ENCODE data around the gene ATP11B. TPM values are rescaled to one million over a fixed set of nuclear protein-coding genes. Genes with fewer than 3 reads are reported as not detected.

Gene ATP11B
- total and polyA plus RNA-seq, 9 of the 15 experiments (the other 6 are each of a cell fraction or from before 2014, with no cell fraction given) = 11.9 to 68.7 (median 41.8) TPM

GRCh38 chr3:182879031-182879611 lies 85.8 kb downstream of the ATP11B start (continued):
- TF ChIP-seq NCOA4 (IDR thresholded peaks at IDR 0.05; ENCODE audit: partially characterized antibody) = no peak
- TF ChIP-seq ZNF436 (CRISPR knock-in tag; IDR thresholded peaks at IDR 0.05) = no peak
- no peak for TF ChIP-seq HLTF (IDR thresholded peaks at IDR 0.05)

- no peak overlapping the region for H3K27ac ChIP-seq (ENCODE audit: extremely low read depth, low read depth, low read length)
- H2AFZ ChIP-seq (ENCODE audit: low read depth, low read length) = no peak overlapping the region
- FAIRE-seq (no peak), DNase-seq (ENCODE audit: extremely low read depth in 1 of 4, low spot score in 3 of 4) (no peak), ATAC-seq (no peak)
- no peaks in the 10 kb centered on the region for H4K20me1 ChIP-seq (replicated peaks; ENCODE audit: control insufficient read depth, insufficient read depth, low read length)
- BruUV-seq (replicated peaks) = TSS peak; percentile 9
- H3K4me3 ChIP-seq = no peak overlapping the region
- no peaks in the 10 kb centered on the region for H3K4me1 ChIP-seq (replicated peaks in 1 of 2; ENCODE audit: control insufficient read depth in 2 of 2, insufficient read depth in 2 of 2, low read length in 2 of 2)
- no peaks in the 10 kb centered on the region for H3K79me2 ChIP-seq (ENCODE audit: control insufficient read depth, insufficient read depth, low read length)
- intact Hi-C loops (cut with micrococcal nuclease) = no loop called here
- in situ Hi-C loops (cut with MboI) = no loop called here
- no peaks in the 10 kb centered on the region for H3K27me3 ChIP-seq (ENCODE audit: control insufficient read depth in 2 of 2, insufficient read depth in 2 of 2, low read length in 2 of 2)
- POLR2A ChIA-PET = no interaction called here
- TF ChIP-seq ZNF224 (CRISPR knock-in tag; IDR thresholded peaks at IDR 0.05) = no peak
- no peak for TF ChIP-seq PKNOX1 (IDR thresholded peaks at IDR 0.05)
- no peak for TF ChIP-seq ZKSCAN8 (CRISPR knock-in tag; IDR thresholded peaks at IDR 0.05)
- TF ChIP-seq MCM5 (IDR thresholded peaks at IDR 0.05; ENCODE audit: low read depth) = no peak
- no peak for TF ChIP-seq MNT (conservative IDR thresholded peaks at IDR 0.05)
- no peak for TF ChIP-seq MCM2 (IDR thresholded peaks at IDR 0.05; ENCODE audit: low read depth)
- TF ChIP-seq ZNF280A (IDR thresholded peaks at IDR 0.05; ENCODE audit: low read depth, partially characterized antibody) = no peak
- no peak for TF ChIP-seq FOXK2 (conservative IDR thresholded peaks at IDR 0.05 in 1 of 2, IDR thresholded peaks at IDR 0.05 in 1 of 2; ENCODE audit: low read depth in 2 of 2)
- no peaks in the 10 kb centered on the region for H3K9me3 ChIP-seq (replicated peaks; ENCODE audit: control insufficient read depth, insufficient read depth, low read depth, low read length)
- CTCF ChIA-PET (ENCODE audit: low intra/inter-chr PET ratio) = no interaction called here
- no peak overlapping the region for H3K4me2 ChIP-seq (ENCODE audit: insufficient read depth, low read length)
- no peaks in the 10 kb centered on the region for H3K9me1 ChIP-seq (ENCODE audit: control insufficient read depth, insufficient read depth, low read length)
- H3K9ac ChIP-seq (ENCODE audit: insufficient read depth in 1 of 2, low read depth in 2 of 2, low read length in 2 of 2) = no peak overlapping the region
- peaks cover 48% of the 10 kb centered on the region for H3K36me3 ChIP-seq (ENCODE audit: control insufficient read depth, insufficient read depth, low read length)
Measured at GRCh38 chr3:182886497-182886896, 93.2 kb downstream of the ATP11B start.
